GM10847 (cell line): ENCODE measurements around the gene IL17RC.

Experiments
- POLR2A ChIP-seq: IDR thresholded peaks from 2 replicates; pipeline ENCODE4 v1.6.1; 2011; ENCODE audit not compliant: insufficient read length; ENCODE audit errors: extremely low read depth

Gene IL17RC

GRCh38 chr3:9934235-9934621, 17.3 kb downstream of the IL17RC start:
- TF ChIP-seq POLR2A = no peak

GRCh38 chr3:9934993-9935392, 18.1 kb downstream of the IL17RC start:
- TF ChIP-seq POLR2A = no peak

- TF ChIP-seq POLR2A = no peak
These were observed 19.1 kb downstream of the IL17RC start for GRCh38 chr3:9935966-9936510.

GRCh38 chr3:9937486-9938238, 20.8 kb downstream of the IL17RC start:
- no peak for TF ChIP-seq POLR2A

GRCh38 chr3:9938966-9939365, 22.1 kb downstream of the IL17RC start:
- no peak for TF ChIP-seq POLR2A

GRCh38 chr3:9940746-9941145, 23.8 kb downstream of the IL17RC start:
- TF ChIP-seq POLR2A = no peak

GRCh38 chr3:9942164-9942563, 25.3 kb downstream of the IL17RC start:
- no peak for TF ChIP-seq POLR2A

DNA sequence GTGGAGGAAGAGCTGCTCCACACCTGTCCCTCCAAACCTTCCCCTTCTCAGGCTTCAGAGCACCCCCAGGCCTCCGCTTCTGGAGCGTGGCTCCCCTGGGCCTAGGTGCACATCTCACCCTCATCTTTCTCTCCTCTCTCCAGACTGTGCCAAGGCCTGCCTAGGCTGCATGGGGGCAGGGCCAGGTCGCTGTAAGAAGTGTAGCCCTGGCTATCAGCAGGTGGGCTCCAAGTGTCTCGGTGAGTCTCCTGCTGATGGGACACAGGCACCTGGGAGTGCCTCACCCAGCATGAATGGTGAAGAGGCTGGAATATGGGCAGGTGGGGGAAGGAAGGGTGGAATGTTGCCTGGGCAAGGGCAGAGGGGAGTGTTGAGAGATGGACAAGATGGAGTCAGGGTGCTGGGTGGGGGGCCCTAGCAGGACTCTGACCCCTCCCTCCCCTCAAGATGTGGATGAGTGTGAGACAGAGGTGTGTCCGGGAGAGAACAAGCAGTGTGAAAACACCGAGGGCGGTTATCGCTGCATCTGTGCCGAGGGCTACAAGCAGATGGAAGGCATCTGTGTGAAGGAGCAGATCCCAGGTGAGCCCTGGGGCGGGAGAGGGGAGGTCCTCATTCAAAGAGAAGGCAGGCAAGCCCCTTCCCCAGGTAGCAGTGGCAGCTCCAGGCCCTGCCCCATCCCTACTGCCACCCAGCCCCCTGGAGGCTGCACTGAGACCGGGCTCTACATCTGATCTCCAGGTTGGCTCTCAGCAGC, 26.2 kb downstream of the IL17RC start:
- TF ChIP-seq POLR2A = no peak

DNA sequence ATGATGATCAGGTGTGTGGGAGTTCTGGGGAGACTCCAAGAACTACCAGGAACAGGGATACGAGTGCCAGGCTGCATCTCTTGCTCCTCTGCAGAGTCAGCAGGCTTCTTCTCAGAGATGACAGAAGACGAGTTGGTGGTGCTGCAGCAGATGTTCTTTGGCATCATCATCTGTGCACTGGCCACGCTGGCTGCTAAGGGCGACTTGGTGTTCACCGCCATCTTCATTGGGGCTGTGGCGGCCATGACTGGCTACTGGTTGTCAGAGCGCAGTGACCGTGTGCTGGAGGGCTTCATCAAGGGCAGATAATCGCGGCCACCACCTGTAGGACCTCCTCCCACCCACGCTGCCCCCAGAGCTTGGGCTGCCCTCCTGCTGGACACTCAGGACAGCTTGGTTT, 27.4 kb downstream of the IL17RC start:
- no peak for TF ChIP-seq POLR2A

DNA sequence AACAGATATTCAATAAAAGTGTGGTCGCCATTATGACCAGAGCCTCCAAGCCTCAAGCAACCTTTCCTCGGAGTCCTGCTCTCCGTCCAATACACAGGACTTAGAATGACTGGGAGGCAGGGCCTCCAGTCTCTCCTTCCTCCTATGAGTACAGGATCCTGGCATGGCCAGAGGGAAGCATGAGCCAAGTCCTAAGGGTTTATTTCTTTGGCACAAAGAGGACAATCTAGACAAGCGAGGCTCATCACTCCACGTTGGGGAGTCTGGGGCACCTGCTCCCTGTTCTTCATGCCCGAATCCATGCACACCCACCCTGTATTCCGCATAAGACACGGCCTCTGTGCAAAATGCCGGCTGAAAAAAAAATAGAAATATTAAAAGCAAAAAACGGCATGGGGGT, 28.5 kb downstream of the IL17RC start:
- TF ChIP-seq POLR2A = no peak

DNA sequence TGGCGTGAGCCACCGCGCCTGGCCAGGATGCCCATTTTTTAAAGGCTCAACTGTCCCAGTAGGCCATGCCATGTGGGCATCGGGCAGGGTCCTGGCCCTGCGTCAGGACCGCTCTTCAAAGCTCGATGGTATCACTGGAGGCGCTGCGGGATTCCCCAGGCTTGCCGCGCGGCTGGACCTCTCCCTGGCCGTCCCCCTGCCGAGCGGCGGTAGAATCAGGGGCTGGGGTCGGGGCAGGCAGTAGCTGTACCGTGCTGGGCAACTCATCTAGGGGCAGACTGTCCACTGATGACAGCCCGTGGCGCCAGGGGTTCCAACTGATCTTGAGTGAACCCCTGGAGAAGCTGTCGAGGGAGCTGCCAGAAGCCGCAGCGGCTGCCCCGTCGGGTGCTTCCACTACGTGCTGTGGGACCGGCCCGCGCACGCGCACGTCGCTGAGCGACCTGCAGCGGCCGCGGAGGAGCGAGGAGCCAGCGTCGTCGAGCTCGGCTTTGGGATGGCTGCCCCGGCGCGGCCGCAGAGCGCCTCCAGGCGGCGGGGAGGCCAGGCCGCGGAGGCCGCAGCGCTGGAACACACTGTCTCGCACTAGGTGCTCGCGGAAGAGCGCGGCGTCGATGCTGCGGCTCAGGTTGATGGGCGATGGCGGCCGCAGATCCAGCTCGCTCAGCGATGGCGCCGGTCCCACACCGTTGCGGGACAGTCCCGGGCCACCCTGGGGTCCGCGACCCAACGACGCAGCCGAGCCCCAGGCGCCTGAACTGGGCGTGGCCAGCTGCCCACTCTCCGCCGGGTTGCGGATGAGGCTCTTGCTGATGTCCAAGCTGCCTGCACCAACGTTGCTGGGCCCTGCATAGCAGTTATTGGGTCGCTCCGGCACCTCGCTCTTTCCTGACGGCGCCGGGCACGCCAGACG, 29.5 kb downstream of the IL17RC start:
- TF ChIP-seq POLR2A = no peak

DNA sequence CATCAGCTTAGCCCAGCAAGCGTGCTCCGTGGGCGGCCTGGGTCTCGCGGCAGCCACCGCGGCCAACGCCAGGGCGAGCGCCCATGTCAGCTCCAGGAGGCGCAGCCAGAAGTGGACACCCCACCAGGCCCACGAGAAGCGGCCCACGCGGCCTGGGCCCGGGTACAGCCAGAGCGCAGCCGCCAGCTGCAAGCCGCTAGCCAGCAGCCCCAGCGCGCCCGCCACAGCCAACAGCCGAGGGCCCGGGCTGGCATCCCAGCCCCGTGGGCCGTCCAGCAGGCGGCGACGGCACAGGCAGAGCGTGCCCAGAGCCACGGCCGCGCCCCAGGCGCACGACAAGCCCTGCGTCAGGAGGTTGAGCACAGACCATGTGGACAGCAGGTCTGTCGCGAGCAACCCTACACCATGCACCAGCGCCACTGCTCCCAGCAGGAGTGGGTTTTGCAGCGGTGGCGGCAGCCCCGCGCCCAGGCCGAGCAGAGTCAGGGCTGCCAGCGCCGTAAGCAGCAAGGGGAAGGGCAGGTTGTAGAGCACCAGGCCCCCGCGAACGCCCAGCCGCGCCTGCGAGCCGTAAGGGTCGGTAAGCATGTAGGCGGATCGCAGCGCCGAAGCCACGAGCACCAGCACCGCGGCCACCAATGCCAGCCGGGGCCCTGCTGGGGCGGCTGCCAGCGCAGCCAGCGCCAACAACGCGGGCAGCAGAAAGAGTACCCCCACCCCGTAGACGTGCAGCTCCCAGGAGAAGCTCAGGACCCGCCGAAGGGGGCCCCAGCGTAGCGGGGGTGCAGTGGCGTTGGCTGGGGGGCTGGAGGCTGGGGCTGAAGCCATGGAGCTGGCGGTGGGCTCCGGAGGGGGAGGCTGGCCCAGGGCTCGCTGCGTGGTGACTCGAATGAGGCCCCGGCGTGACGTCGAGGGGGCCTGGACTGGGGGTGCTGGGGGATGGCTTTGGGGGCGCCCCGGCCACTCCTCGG, 30.4 kb downstream of the IL17RC start:
- no peak for TF ChIP-seq POLR2A

GRCh38 chr3:9948586-9948985, 31.7 kb downstream of the IL17RC start:
- no peak for TF ChIP-seq POLR2A

- TF ChIP-seq POLR2A = no peak
These were observed 32.2 kb downstream of the IL17RC start for GRCh38 chr3:9949115-9949514.
